Measurements from ENCODE around the gene HIC2. TPM values are rescaled to one million over a fixed set of nuclear protein-coding genes. Genes with fewer than 3 reads are reported as not detected.
A peak's percentile ranks its signal among the peaks of the same experiment; 100 is the strongest.

HIC2 gene
- total RNA-seq, 3 donors from 2014 or later (not counting 1 experiment from before 2014, with no cell fraction given): 6.3 to 10.2 (median 7.7) TPM

- Histone ChIP-seq H3K4me1 (ENCODE audit: control insufficient read depth, insufficient read depth, low read length) (no peaks in the 10 kb centered on the region), H3K27ac (ENCODE audit: low read length) (no peak overlapping the region), H3K27me3 (ENCODE audit: control insufficient read depth, insufficient read depth, low read length) (no peaks in the 10 kb centered on the region), H3K4me3 (ENCODE audit: low read length) (no peak overlapping the region), H3K36me3 (ENCODE audit: control insufficient read depth, insufficient read depth, low read length) (peaks cover 12% of the 10 kb centered on the region), H3K9me3 (ENCODE audit: control insufficient read depth, insufficient read depth, low read length) (no peaks in the 10 kb centered on the region)
- Mint-ChIP-seq H3K36me3 (no peaks in the 10 kb centered on the region), H3K27ac (no peak overlapping the region), H3K27me3 (ENCODE audit: low read depth in 2 of 2) (no peaks in the 10 kb centered on the region), H3K4me3 (no peak overlapping the region), H3K9me3 (no peaks in the 10 kb centered on the region), H3K4me1 (no peaks in the 10 kb centered on the region)
- ATAC-seq: peak in 1 of 3 donors; percentile 7
- WGBS (ENCODE audit: insufficient coverage): 95% methylated on average over 23 of the region's 23 CpGs
- intact Hi-C loops (cut with micrococcal nuclease): no loop called here
- DNase-seq: no peak
- TF ChIP-seq CTCF (IDR thresholded peaks at IDR 0.05): no peak
Measured at GRCh38 chr22:21449531-21450319, 32.6 kb downstream of the HIC2 start.

- no peak overlapping the region for H3K27ac Mint-ChIP-seq
- no peak overlapping the region for H3K27ac ChIP-seq (ENCODE audit: low read length)
- H3K36me3 ChIP-seq (ENCODE audit: control insufficient read depth, insufficient read depth, low read length): peaks cover 12% of the 10 kb centered on the region
- no peak for TF ChIP-seq CTCF (IDR thresholded peaks at IDR 0.05)
- WGBS (ENCODE audit: insufficient coverage): 94% methylated on average over 18 of the region's 19 CpGs
- DNase-seq: peak in 1 of 2 donors; percentile 2
- no peaks in the 10 kb centered on the region for H3K9me3 ChIP-seq (ENCODE audit: control insufficient read depth, insufficient read depth, low read length)
- no peak overlapping the region for H3K4me3 Mint-ChIP-seq
- ATAC-seq: no peak
- intact Hi-C loops (cut with micrococcal nuclease): no loop called here
- no peaks in the 10 kb centered on the region for H3K27me3 Mint-ChIP-seq (ENCODE audit: low read depth in 2 of 2)
- no peaks in the 10 kb centered on the region for H3K4me1 ChIP-seq (ENCODE audit: control insufficient read depth, insufficient read depth, low read length)
- no peaks in the 10 kb centered on the region for H3K36me3 Mint-ChIP-seq
- no peaks in the 10 kb centered on the region for H3K9me3 Mint-ChIP-seq
- no peaks in the 10 kb centered on the region for H3K4me1 Mint-ChIP-seq
- H3K27me3 ChIP-seq (ENCODE audit: control insufficient read depth, insufficient read depth, low read length): no peaks in the 10 kb centered on the region
- no peak overlapping the region for H3K4me3 ChIP-seq (ENCODE audit: low read length)
Measured at GRCh38 chr22:21450320-21450831, 33.2 kb downstream of the HIC2 start.

- peaks cover 9% of the 10 kb centered on the region for H3K36me3 ChIP-seq (ENCODE audit: control insufficient read depth, insufficient read depth, low read length)
- no peaks in the 10 kb centered on the region for H3K9me3 Mint-ChIP-seq
- no peak overlapping the region for H3K4me3 Mint-ChIP-seq
- no peaks in the 10 kb centered on the region for H3K4me1 Mint-ChIP-seq
- 87% methylated on average over 6 of the region's 9 CpGs for WGBS (ENCODE audit: insufficient coverage)
- no peak overlapping the region for H3K4me3 ChIP-seq (ENCODE audit: low read length)
- no peaks in the 10 kb centered on the region for H3K4me1 ChIP-seq (ENCODE audit: control insufficient read depth, insufficient read depth, low read length)
- no peaks in the 10 kb centered on the region for H3K27me3 Mint-ChIP-seq (ENCODE audit: low read depth in 2 of 2)
- no peak for TF ChIP-seq CTCF (IDR thresholded peaks at IDR 0.05)
- intact Hi-C loops (cut with micrococcal nuclease): no loop called here
- H3K27me3 ChIP-seq (ENCODE audit: control insufficient read depth, insufficient read depth, low read length): no peaks in the 10 kb centered on the region
- H3K9me3 ChIP-seq (ENCODE audit: control insufficient read depth, insufficient read depth, low read length): no peaks in the 10 kb centered on the region
- H3K36me3 Mint-ChIP-seq: no peaks in the 10 kb centered on the region
- H3K27ac ChIP-seq (ENCODE audit: low read length): no peak overlapping the region
- H3K27ac Mint-ChIP-seq: no peak overlapping the region
- DNase-seq: no peak
- no peak for ATAC-seq
Measured at GRCh38 chr22:21450858-21451353, 33.7 kb downstream of the HIC2 start.
